Dermis microvascular lymphatic vessel endothelial cell (primary cell): Measurements from ENCODE around the gene CCR5AS. TPM values are rescaled to one million over a fixed set of nuclear protein-coding genes. Genes with fewer than 3 reads are reported as not detected.

ENCODE experiments used
- DNase-seq, 2 donors: peaks; one replicate each; pipeline versions ENCODE4 v3.0.0 to v3.0.0-alpha.2; 2010; ENCODE audit warnings: low read depth in 2 of 2
- total RNA-seq: library from RNA; depleted of rRNA; stranded (reverse); fragments of >200 nt; gene quantifications from 2 replicates; pipeline ENCODE4 v1.2.1, GENCODE V29; 2014

CCR5AS gene

GRCh38 chr3:46316206-46316605, 90.7 kb downstream of the CCR5AS start:
- DNase-seq: no peak

GRCh38 chr3:46314517-46314916, 92.3 kb downstream of the CCR5AS start:
- no peak for DNase-seq

Other genes with a start within 250 kb of the CCR5AS start
- gene CCR1, start 198.8 kb downstream of the CCR5AS start, total RNA-seq: not detected in 2 replicates
- not detected in 2 replicates for gene CCR3, start 164.6 kb downstream of the CCR5AS start, total RNA-seq
- gene CCR2, start 53.0 kb downstream of the CCR5AS start, total RNA-seq: not detected in 2 replicates
- gene CCR5, start 36.1 kb downstream of the CCR5AS start, total RNA-seq: not detected in 2 replicates
- gene CCRL2, start 193 bp upstream of the CCR5AS start, total RNA-seq: 1.3 TPM in 2 replicates
- 0.13 and 0.26 TPM in 2 replicates for gene LTF, start 57.8 kb upstream of the CCR5AS start, total RNA-seq
- gene RTP3, start 90.9 kb upstream of the CCR5AS start, total RNA-seq: not detected in 2 replicates
- under 0.01 and 0.13 TPM in 2 replicates for gene LRRC2, start 159.2 kb upstream of the CCR5AS start, total RNA-seq
- not detected in 2 replicates for gene FAM240A, start 205.5 kb upstream of the CCR5AS start, total RNA-seq